Activated T-cell treated with anti-CD3 and anti-CD28 coated beads, Interleukin-2, amount 50 U/mL, for 24 hours (primary cell): ENCODE results near the gene C11orf65.

ENCODE experiments used
- DNase-seq: peaks from one replicate; pipeline ENCODE4 v3.0.0-alpha.2; 2020
- H3K27ac Mint-ChIP-seq: 2 replicates; pipeline ENCODE4 v1.8.0; 2020; ENCODE audit warnings: mild to moderate bottlenecking, mixed read lengths
- H3K27me3 Mint-ChIP-seq: 2 replicates; pipeline ENCODE4 v1.8.0; 2020; ENCODE audit warnings: mixed read lengths
- H3K36me3 Mint-ChIP-seq: 2 replicates; pipeline ENCODE4 v1.8.0; 2020; ENCODE audit warnings: low read depth, mixed read lengths
- H3K4me1 Mint-ChIP-seq: 2 replicates; pipeline ENCODE4 v1.8.0; 2020; ENCODE audit warnings: low read depth, mixed read lengths
- H3K4me3 Mint-ChIP-seq: 2 replicates; pipeline ENCODE4 v1.8.0; 2020; ENCODE audit warnings: mild to moderate bottlenecking, moderate library complexity, mixed read lengths
- H3K9me3 Mint-ChIP-seq: 2 replicates; pipeline ENCODE4 v1.8.0; 2020; ENCODE audit warnings: mixed read lengths

C11orf65 gene, protein sequence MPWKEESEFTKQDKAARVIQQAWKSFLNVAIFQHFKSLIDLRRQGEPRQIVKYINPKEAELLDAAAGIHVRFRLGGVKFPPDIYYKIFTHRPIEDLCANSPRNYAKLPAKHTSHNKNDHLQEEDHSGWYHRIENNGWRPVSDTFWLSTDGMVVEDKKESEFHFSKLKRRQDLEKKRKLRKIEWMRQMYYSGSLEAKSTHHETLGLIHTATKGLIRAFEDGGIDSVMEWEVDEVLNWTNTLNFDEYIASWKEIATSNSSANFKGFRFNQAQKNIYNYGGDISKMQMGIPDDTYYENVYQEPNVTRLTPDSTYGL

DNA sequence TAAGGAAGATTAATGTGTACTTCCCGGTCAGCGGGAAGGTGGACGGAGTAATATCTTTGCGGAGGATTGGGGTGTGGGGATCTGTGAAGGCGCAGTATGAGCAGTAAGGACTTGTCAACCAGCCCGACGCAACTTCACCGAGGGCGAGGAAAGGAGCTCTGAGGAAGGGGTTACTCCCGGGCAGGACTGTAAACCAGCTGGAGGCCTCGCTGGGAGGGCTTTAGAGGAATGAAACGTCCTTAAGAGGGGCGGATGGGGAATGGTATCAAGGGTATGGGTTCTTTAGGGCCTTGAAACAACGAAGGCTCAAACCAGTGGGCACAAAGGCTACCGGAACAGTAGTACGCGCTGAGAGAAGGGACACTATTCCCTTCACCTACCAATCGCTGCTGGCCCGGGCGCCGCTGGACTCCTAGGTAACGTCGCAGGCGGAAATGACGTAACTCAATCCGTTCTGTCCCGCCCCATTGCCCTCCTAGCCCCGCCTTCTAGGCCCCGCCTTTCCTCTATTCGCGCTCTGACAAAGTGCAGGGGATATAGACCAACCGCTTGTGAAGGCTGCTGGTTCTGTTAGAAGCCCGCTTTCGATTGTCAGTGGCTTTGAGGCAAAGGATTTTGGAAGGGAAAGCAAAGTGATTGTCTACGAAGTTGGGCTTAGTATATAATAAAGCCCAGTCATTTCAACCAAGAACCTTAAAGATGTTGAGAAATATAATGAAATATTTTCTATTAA lies at the start of gene C11orf65:
Gene C11orf65, minus strand, starts transcription at position 439 of the 733 bp plus-strand sequence. CDS start 5,970 bp downstream, outside the sequence.
- H3K4me1 Mint-ChIP-seq = peaks cover 18% of the 10 kb centered on the region
- H3K36me3 Mint-ChIP-seq = peaks cover 6% of the 10 kb centered on the region
- DNase-seq = peak; percentile 97

DNA sequence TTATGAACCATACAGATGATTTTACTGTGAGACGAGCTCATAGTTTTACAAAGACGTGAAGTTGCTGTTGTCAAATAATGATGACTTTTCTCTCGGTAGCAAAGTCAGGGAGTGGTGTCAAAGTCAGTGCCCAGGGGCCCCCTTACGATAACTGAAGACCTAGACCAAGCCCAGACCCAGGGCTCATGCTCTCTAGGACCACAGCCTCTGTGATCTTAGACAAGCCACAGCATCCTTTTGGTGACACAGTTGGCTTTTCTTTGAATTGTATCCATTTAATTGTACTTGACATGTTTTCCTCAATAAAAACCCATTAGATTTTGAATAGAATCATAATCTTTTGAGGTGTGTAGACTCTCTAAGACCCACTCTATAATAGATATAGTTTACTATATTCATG lies 48.8 kb upstream of the C11orf65 start:
- no peak overlapping the region for H3K27ac Mint-ChIP-seq
- no peak for DNase-seq
- no peaks in the 10 kb centered on the region for H3K4me1 Mint-ChIP-seq
- H3K36me3 Mint-ChIP-seq = peaks cover 14% of the 10 kb centered on the region
- no peaks in the 10 kb centered on the region for H3K9me3 Mint-ChIP-seq
- H3K27me3 Mint-ChIP-seq = no peaks in the 10 kb centered on the region
- H3K4me3 Mint-ChIP-seq = no peak overlapping the region

More for the DNA sequence above, at the start of gene C11orf65:
- Mint-ChIP-seq H3K9me3 (no peaks in the 10 kb centered on the region), H3K27ac (peak within 1 kb of the TSS; percentile 100), H3K4me3 (peak within 1 kb of the TSS; percentile 99), H3K27me3 (no peaks in the 10 kb centered on the region)

DNA sequence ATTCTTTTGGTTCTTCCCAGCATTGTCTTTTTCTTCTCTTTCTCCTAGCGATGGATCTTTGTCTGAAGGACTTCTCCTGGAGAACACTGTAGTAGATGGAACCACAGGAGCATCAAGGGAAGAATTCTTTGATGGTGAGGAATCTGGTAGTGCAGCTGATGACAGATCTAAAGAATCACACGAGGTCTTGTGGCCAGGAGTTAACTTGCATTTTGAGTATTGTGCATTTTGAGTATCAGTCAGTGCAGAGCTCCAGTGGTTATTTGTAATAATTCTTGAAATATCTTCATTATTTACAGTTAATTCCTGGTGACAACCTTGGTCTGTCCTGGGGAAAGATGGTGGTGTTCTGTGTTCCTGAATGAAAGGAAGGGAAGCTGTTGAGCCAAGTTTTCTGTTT lies 45.4 kb upstream of the C11orf65 start:
- Mint-ChIP-seq H3K9me3 (no peaks in the 10 kb centered on the region), H3K4me3 (no peak overlapping the region), H3K36me3 (peaks cover 14% of the 10 kb centered on the region), H3K27ac (no peak overlapping the region), H3K4me1 (no peaks in the 10 kb centered on the region), H3K27me3 (no peaks in the 10 kb centered on the region)
- DNase-seq = no peak

DNA sequence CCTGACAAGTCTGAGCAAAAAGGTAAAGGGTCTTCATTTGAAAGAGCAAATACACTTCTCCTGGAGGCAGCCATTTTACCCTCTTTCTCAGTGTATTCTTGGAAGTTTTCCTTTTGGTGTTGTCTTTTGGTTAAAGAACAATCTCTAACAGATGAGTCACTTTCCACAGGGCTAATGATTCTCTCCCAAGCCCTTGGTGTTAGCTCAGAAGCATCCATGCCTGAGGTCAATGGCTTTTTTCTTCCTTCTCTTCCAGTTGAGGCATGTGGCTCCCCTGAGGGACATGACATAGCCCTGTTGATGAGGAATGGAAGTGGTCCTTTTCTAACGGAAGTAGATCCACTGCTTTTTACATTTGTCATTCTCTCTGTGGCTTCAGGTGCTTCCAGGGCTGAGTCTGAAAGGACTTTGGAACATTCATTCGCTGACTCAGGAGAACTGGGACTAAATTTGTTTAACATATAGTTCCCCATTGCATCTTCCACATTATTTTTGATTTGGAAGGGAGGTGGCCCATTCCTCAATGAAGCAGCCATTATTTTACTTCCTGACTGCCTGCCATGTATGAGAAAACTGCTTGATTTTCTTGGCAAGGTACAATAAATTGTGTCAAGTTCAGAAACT lies 44.6 kb upstream of the C11orf65 start:
- no peak for DNase-seq

DNA sequence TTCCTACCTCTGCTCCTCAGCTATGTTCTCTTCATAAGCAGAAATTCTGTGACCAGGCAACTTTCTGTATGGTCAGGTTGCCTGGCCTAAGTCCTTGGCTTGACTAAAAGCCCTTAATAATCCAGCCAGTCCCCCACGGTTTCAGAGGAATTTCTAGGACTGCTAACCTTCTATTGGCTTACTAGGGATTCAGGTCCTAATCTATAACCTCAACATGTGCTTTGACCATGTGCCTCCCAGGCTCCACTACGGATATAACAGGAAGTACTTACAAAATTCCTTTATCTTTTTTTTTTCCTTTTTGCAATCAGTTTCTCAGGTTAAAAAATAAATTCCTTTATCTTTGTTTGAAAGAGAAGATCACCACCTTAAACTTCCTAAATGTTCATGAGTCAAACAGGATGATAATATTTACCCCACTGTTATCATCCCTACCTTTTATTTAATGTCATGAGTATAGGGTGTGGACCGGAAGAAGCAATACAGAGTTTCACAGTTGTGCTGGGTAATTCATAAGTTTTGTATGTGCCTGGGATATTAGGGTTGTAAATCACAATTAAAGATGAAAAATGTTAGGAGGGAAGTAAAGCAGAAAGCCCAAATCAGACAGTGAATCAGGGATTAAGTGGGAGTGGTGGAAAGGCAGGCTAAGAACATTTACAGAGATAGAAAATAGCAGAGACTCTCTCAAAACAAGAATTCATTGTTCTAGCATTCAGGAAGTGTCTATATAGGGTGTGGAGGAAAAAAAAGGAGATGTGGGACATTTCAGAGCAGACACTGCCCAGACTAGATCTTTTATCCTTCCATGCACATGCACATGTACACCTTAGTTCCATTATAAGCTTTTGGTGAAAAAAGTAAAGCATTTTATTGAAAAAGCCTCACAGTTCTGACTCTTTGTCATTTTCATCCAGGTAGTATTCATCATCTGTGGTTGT lies 41.6 kb upstream of the C11orf65 start:
- no peak overlapping the region for H3K4me3 Mint-ChIP-seq
- H3K27ac Mint-ChIP-seq = no peak overlapping the region
- no peaks in the 10 kb centered on the region for H3K9me3 Mint-ChIP-seq
- H3K36me3 Mint-ChIP-seq = peaks cover 4% of the 10 kb centered on the region
- no peak for DNase-seq
- H3K27me3 Mint-ChIP-seq = no peaks in the 10 kb centered on the region
- no peaks in the 10 kb centered on the region for H3K4me1 Mint-ChIP-seq

More for the DNA sequence above, 44.6 kb upstream of the C11orf65 start:
- Mint-ChIP-seq H3K27ac (no peak overlapping the region), H3K36me3 (peaks cover 14% of the 10 kb centered on the region), H3K9me3 (no peaks in the 10 kb centered on the region), H3K4me1 (no peaks in the 10 kb centered on the region), H3K4me3 (no peak overlapping the region), H3K27me3 (no peaks in the 10 kb centered on the region)

DNA sequence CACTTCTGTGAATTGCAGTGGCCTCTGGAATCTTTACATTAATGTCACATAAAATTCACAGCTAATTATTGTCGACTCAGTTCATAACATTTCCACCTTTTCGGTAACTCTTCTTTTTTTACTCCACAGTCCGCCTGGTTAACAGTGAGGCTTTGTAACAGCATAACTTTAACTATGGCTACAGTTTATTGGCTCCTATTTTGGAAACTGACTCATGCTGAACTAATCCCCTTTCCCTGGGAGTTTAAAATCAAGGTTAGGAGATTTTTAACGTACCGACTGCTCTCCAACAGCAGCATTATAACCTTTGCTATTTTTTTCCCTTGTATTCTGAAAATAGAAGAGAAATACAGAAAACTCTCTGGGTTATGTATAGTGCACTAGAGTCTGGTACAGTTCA lies 34.1 kb upstream of the C11orf65 start:
- no peak for DNase-seq
- Mint-ChIP-seq H3K4me3 (no peak overlapping the region), H3K4me1 (peaks cover 17% of the 10 kb centered on the region), H3K36me3 (peaks cover 3% of the 10 kb centered on the region), H3K27me3 (no peaks in the 10 kb centered on the region), H3K9me3 (no peaks in the 10 kb centered on the region), H3K27ac (no peak overlapping the region)

DNA sequence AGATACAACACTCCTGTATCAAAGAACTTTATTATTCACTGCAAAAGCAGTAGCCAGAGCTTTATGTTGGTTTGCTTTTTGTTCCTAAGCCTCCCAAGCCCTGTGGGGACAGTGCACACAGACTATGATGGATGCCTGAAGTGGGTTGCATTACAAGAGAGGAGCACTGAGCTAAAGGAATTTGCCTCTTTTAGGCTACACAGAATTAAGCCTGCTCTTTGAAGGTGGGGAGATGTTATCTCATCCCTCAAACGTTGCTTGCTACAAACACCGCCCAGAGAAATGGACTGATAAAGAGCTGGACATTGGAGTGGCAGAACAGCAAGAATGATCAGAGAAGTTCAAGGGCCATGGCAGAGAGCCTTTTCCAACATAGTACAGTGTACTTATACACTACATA lies 33.4 kb upstream of the C11orf65 start:
- no peaks in the 10 kb centered on the region for H3K27me3 Mint-ChIP-seq
- no peak overlapping the region for H3K27ac Mint-ChIP-seq
- peaks cover 3% of the 10 kb centered on the region for H3K36me3 Mint-ChIP-seq
- no peak for DNase-seq
- H3K4me3 Mint-ChIP-seq = no peak overlapping the region
- H3K9me3 Mint-ChIP-seq = no peaks in the 10 kb centered on the region
- H3K4me1 Mint-ChIP-seq = peaks cover 19% of the 10 kb centered on the region

DNA sequence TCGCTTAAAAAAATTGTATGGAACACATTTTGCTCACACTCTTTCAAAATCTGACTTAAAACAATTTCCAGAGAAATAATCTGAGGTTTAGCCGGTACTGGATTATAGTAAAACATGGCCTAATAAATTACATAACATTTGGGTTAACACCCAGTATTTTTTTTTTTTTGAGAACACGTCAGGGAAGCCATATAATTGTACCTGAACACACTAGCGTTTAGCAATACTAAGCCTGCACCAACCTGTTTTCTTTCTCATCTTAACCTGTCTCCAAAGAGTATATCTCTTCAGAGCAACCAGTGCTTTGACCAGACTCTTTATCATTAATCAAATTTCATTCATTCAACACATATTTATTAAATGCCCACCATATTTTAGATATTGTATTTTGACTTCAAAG lies 32.8 kb upstream of the C11orf65 start:
- no peaks in the 10 kb centered on the region for H3K27me3 Mint-ChIP-seq
- DNase-seq = no peak
- no peak overlapping the region for H3K27ac Mint-ChIP-seq
- no peak overlapping the region for H3K4me3 Mint-ChIP-seq
- peaks cover 3% of the 10 kb centered on the region for H3K36me3 Mint-ChIP-seq
- H3K4me1 Mint-ChIP-seq = peaks cover 19% of the 10 kb centered on the region
- no peaks in the 10 kb centered on the region for H3K9me3 Mint-ChIP-seq

DNA sequence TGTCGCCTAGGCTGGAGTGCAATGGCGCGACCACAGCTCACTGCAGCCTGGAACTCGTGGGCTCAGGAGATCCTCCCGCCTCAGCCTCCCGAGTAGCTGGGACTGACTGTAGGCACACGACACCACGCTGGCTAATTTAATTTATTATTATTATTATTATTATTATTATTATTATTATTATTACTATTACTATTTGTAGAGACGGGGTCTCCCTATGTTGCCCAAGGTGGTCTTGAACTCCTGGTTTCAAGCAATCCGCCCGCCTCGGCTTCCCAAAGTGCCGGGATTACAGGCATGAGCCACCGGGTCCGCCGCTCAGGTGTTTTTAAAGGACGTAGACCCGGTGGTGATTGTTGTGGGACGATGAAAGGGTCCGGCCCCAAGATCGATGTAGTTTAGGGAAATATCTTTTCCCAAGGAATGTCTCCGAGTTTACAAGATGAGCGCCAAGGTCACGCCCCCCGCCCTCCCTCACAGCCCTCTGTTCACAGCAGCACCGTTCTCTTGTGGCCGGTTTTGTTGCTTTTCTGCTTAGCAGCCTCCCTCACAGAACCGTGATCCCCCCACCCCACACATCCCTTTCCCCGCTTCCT lies 31.6 kb upstream of the C11orf65 start:
- peak overlapping the region; percentile 77 for H3K4me3 Mint-ChIP-seq
- no peaks in the 10 kb centered on the region for H3K9me3 Mint-ChIP-seq
- no peaks in the 10 kb centered on the region for H3K27me3 Mint-ChIP-seq
- H3K4me1 Mint-ChIP-seq = peaks cover 21% of the 10 kb centered on the region
- peak overlapping the region; percentile 88 for H3K27ac Mint-ChIP-seq
- DNase-seq = no peak
- peaks cover 3% of the 10 kb centered on the region for H3K36me3 Mint-ChIP-seq

DNA sequence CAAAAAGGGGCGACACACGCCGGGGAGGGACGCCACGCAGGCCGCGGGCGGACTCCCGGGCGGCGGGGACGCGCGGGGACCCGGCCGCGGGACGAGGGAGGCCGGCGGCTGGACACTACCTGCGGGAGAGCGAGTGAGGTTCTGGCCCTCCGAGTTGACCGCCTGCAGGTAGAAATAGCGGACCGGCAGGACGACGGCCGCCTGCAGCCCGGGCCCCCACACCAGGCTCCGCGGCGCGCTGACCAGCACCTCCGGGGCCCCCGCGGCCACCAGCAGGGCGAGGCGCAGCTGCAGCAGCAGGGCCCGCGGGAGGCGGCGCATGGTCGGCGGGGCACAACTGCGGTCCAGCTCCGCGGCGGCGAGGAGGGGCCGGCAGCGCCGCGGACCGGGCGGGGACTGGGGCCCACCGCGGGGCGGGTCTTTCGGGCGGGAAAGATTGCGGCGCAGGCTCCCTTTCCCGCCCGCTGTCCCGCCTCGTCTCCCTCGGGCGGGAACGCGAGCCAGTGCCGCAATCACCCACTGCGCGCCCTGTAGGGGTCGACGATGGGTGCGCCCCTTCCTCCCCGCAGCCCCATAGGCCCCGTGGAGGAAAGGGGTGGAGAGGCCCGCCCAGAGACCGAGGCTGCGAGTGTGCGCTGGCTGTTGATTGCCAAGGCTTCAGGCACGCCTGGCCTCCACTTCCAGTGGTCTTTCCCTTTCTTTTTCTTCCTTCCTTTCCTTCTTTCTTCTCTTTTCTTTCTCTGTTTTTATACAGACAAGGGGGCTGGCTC lies 30.9 kb upstream of the C11orf65 start, which contains the start of gene POGLUT3:
Gene POGLUT3, minus strand, starts transcription at position 339 of the 770 bp plus-strand sequence. Its CDS starts 18 bp downstream, at position 321.
- peak within 1 kb of the TSS; percentile 87 for H3K4me3 Mint-ChIP-seq
- peak within 1 kb of the TSS; percentile 98 for H3K27ac Mint-ChIP-seq
- H3K9me3 Mint-ChIP-seq = no peaks in the 10 kb centered on the region
- H3K36me3 Mint-ChIP-seq = peaks cover 3% of the 10 kb centered on the region
- peak; percentile 69 for DNase-seq
- H3K4me1 Mint-ChIP-seq = peaks cover 21% of the 10 kb centered on the region
- no peaks in the 10 kb centered on the region for H3K27me3 Mint-ChIP-seq

DNA sequence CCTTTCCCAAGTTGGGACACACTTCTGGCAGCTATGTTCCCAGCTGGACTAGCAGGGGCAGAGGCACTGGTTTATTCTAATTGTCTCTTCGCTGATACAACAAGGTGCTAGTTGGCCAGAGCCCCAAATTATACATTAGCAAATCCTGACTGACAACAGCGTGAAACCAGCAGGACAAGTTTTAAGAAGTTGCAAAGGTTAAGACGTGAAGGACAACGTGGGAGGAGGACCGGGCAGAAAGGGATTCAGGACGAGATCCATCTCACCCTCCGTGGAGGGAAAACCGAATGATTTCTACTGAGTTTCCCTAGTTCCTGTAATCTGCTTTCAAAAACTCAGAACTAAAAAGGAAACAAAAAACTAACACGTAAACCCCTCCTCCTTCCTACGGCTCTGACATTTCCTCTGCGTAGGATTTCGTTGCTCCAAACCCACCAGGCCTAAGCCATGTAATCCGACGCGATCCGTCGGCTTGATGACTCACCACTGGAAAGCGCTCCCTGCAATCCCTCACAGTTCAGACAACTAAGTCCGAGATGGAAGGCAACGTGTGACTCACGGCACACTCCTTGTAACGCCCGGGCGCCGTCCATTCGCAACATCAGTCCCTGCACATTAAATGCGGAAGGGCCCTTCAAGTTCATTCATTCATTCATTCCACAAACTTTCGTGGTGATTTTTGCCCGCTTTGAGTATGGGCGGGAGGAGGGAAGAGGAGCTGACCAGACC lies 30.2 kb upstream of the C11orf65 start:
- Mint-ChIP-seq H3K36me3 (peaks cover 3% of the 10 kb centered on the region), H3K4me3 (peak overlapping the region; percentile 87), H3K27ac (peak overlapping the region; percentile 98), H3K27me3 (no peaks in the 10 kb centered on the region), H3K4me1 (peaks cover 21% of the 10 kb centered on the region), H3K9me3 (no peaks in the 10 kb centered on the region)
- DNase-seq = peak; percentile 77

DNA sequence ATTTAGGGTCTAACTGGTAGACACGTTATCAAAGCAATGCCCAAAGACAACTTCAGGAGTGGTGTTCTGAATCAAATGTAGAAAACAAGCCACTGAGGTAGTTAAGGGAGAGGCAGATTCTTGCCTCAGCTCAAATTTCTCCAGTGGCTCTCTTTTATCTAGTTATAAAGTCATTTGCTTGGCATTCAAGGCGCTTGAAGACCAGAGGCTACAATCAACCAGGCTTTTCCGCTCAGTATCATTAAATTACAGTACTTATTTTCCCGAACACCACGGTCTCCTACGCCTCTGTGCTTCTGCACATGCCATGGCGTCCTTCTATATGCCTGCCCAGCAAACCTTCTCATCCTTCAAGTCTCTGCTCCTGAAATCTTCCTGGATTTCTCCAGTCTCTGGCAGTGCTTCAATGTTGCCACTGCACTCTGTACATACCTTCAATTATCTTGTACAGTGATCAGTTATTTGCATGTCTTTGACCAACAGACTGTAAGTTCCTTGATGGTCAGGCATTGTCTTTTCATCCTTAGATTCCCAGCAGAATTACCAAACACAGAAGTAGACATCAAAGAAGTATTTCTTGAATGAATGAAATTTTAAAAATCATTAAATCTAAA lies 29.4 kb upstream of the C11orf65 start:
- no peaks in the 10 kb centered on the region for H3K27me3 Mint-ChIP-seq
- peaks cover 22% of the 10 kb centered on the region for H3K4me1 Mint-ChIP-seq
- H3K4me3 Mint-ChIP-seq = peak overlapping the region; percentile 87
- DNase-seq = no peak
- peak overlapping the region; percentile 98 for H3K27ac Mint-ChIP-seq
- H3K36me3 Mint-ChIP-seq = peaks cover 3% of the 10 kb centered on the region
- no peaks in the 10 kb centered on the region for H3K9me3 Mint-ChIP-seq
